Esophagus squamous epithelium (tissue), 5 donors: ENCODE data around the gene CMTR1. TPM values are rescaled to one million over a fixed set of nuclear protein-coding genes. Genes with fewer than 3 reads are reported as not detected.

Experiments used
- DNase-seq: peaks from one replicate; lab custom pipeline; 2025; lab: John Stamatoyannopoulos, UW
- H3K27ac ChIP-seq, 4 donors: fragments of 200-600 bp; sonication (generic); one replicate each; pipeline ENCODE4 v1.5.1; 2016 to 2019; ENCODE audit warnings: mild to moderate bottlenecking in 1 of 4
- H3K27me3 ChIP-seq, 4 donors: fragments of 200-600 bp; sonication (generic); 1 replicate in 3 of 4; 2 replicates in 1 of 4; pipeline versions ENCODE4 v1.5.1 to v1.6.0; 2017 to 2021; ENCODE audit warnings: antibody characterized with exemption in 1 of 4
- H3K36me3 ChIP-seq, 3 donors: fragments of 200-600 bp; sonication (generic); one replicate each; pipeline ENCODE4 v1.5.1; 2016 to 2019
- H3K4me1 ChIP-seq, 3 donors: fragments of 200-600 bp; sonication (generic); one replicate each; pipeline ENCODE4 v1.5.1; 2017 to 2019
- H3K4me3 ChIP-seq, 4 donors: fragments of 200-600 bp; sonication (generic); 1 replicate in 3 of 4; 2 replicates in 1 of 4; pipeline ENCODE4 v1.5.1; 2016 to 2019; ENCODE audit warnings: mild to moderate bottlenecking in 2 of 4, moderate library complexity in 1 of 4
- H3K9me3 ChIP-seq, 3 donors: fragments of 200-600 bp; sonication (generic); one replicate each; pipeline ENCODE4 v1.5.1; 2016 to 2019
- POLR2A ChIP-seq, 4 donors: fragments of 450-650 bp; IDR thresholded peaks; one replicate each; pipeline ENCODE4 v1.6.1; 2017; ENCODE audit warnings: antibody characterized with exemption in 4 of 4, mild to moderate bottlenecking in 4 of 4, moderate library complexity in 3 of 4
- WGBS, 2 donors: methylation state at CpG; one replicate each; pipeline ENCODE4 v1.1.5; 2018; 5-methylcytosine and 5-hydroxymethylcytosine counted together
- intact Hi-C: fragments of 100-400 bp; cut with DNase I; formaldehyde crosslinking; loops from one replicate; pipeline ENCODE4 v1.15.0; 2022
- total RNA-seq, 4 donors: library from RNA; depleted of rRNA; stranded (reverse); fragments of >200 nt; gene quantifications; one replicate each; pipeline ENCODE4 v1.1.0, GENCODE V29; 2016
- TF ChIP-seq, protein P1 (sequence below), 6 experiments: fragments of 450-650 bp in 4 of 6; fragments of 200-600 bp in 2 of 6; sonication (generic) in 2 of 6; IDR thresholded peaks; one replicate each; pipeline ENCODE4 v1.5.1; 2016 to 2019; ENCODE audit warnings: antibody characterized with exemption in 6 of 6, mild to moderate bottlenecking in 4 of 6, moderate library complexity in 4 of 6
- donor health status: DM: yes; HTN: yes; CAD: no.

Gene CMTR1
- total RNA-seq, 4 donors from 2014 or later, result 15.2 to 30.5 (median 20.5) TPM

GRCh38 chr6:37525460-37526357 lies 92.7 kb downstream of the CMTR1 start:
- H3K36me3 ChIP-seq, result no peaks in the 10 kb centered on the region
- peaks cover 0 to 70% (median 0%) of the 10 kb centered on the region in 4 donors for H3K27me3 ChIP-seq
- H3K4me1 ChIP-seq, result peaks cover 4 to 11% (median 7%) of the 10 kb centered on the region in 3 donors
- no peaks in the 10 kb centered on the region for H3K9me3 ChIP-seq
- TF ChIP-seq, protein P1, sequence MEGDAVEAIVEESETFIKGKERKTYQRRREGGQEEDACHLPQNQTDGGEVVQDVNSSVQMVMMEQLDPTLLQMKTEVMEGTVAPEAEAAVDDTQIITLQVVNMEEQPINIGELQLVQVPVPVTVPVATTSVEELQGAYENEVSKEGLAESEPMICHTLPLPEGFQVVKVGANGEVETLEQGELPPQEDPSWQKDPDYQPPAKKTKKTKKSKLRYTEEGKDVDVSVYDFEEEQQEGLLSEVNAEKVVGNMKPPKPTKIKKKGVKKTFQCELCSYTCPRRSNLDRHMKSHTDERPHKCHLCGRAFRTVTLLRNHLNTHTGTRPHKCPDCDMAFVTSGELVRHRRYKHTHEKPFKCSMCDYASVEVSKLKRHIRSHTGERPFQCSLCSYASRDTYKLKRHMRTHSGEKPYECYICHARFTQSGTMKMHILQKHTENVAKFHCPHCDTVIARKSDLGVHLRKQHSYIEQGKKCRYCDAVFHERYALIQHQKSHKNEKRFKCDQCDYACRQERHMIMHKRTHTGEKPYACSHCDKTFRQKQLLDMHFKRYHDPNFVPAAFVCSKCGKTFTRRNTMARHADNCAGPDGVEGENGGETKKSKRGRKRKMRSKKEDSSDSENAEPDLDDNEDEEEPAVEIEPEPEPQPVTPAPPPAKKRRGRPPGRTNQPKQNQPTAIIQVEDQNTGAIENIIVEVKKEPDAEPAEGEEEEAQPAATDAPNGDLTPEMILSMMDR (IDR thresholded peaks at IDR 0.05), result no peak
- no peak for TF ChIP-seq POLR2A (IDR thresholded peaks at IDR 0.05)
- intact Hi-C loops, result no loop called here
- no peak overlapping the region for H3K27ac ChIP-seq
- DNase-seq, result no peak
- WGBS, 2 donors, result 55 to 70% methylated on average over 10 to 11 of the region's 12 CpGs
- no peak overlapping the region for H3K4me3 ChIP-seq

DNA sequence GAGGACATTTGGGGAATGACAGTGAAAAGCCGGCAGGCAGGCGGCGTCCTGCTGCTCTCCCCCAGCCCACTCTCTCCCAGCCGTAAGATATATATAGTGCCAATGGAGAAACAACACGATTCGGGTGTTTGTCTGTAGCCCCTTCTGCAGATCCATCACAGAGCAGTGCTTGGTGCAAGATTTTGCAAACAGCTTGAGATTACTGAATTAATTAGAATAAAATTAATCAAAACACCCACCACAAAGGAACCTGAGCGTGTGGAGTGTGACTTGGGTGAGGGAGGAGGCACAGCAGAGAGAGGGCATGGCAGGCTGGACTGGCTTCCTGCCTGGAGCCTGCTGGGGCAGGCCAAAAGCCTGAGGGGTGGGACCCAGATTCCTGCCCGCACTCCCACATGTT lies 95.5 kb downstream of the CMTR1 start:
- Histone ChIP-seq H3K36me3 (no peaks in the 10 kb centered on the region), H3K27me3 (peaks cover 0 to 78% (median 0%) of the 10 kb centered on the region in 4 donors), H3K9me3 (no peaks in the 10 kb centered on the region), H3K4me1 (peaks cover 4 to 11% (median 7%) of the 10 kb centered on the region in 3 donors), H3K4me3 (no peak overlapping the region), H3K27ac (no peak overlapping the region)
- TF ChIP-seq, protein P1 (IDR thresholded peaks at IDR 0.05), result no peak
- no peak for TF ChIP-seq POLR2A (IDR thresholded peaks at IDR 0.05)
- 18 to 47% methylated on average over 7 to 8 of the region's 8 CpGs for WGBS, 2 donors
- intact Hi-C loops, result no loop called here
- DNase-seq, result no peak

- no peak overlapping the region for H3K4me3 ChIP-seq
- no peaks in the 10 kb centered on the region for H3K9me3 ChIP-seq
- H3K4me1 ChIP-seq, result peaks cover 4 to 14% (median 8%) of the 10 kb centered on the region in 3 donors
- WGBS, 2 donors, result 41 to 47% methylated on average over 4 to 5 of the region's 5 CpGs
- peaks cover 0 to 96% (median 3%) of the 10 kb centered on the region in 4 donors for H3K27me3 ChIP-seq
- DNase-seq, result no peak
- H3K36me3 ChIP-seq, result no peaks in the 10 kb centered on the region
- no peak overlapping the region for H3K27ac ChIP-seq
- intact Hi-C loops, result no loop called here
- TF ChIP-seq, protein P1 (IDR thresholded peaks at IDR 0.05), result no peak
- TF ChIP-seq POLR2A (IDR thresholded peaks at IDR 0.05), result no peak
These were observed 97.3 kb downstream of the CMTR1 start for GRCh38 chr6:37530297-37530696.

DNA sequence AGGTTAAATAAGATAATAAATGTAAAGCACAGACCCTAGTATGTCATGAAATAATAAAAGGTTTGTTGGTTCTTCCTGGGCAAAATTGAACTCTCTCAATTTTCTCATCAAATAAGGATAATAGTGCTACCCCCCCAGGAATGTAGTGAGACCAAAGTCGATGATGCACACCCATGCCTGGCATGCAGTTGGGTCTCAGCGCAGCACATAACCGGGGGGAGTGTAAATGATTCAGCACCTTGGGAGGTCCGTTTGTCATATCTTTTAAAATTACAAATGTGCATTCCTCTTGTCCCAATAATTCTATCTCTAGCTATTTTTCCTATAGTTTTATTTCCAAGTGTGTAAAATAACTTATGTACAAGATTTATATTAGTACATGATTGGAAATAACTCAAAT lies 98.0 kb downstream of the CMTR1 start:
- DNase-seq, result no peak
- Histone ChIP-seq H3K9me3 (no peaks in the 10 kb centered on the region), H3K4me3 (no peak overlapping the region), H3K36me3 (no peaks in the 10 kb centered on the region), H3K27me3 (peaks cover 0 to 98% (median 3%) of the 10 kb centered on the region in 4 donors), H3K27ac (no peak overlapping the region), H3K4me1 (peaks cover 10 to 21% (median 15%) of the 10 kb centered on the region in 3 donors)
- intact Hi-C loops, result no loop called here
- 84 to 85% methylated on average over 4 of the region's 4 CpGs for WGBS, 2 donors
- TF ChIP-seq, protein P1 (IDR thresholded peaks at IDR 0.05), result no peak
- TF ChIP-seq POLR2A (IDR thresholded peaks at IDR 0.05), result no peak

Other genes starting within 250 kb of the CMTR1 start
- 10 to 100 TPM in 3 of 4 donors, 1 to 10 TPM in 1; 8.7 to 13.2 (median 10.4) TPM for gene TBC1D22B, start 175.4 kb upstream of the CMTR1 start, total RNA-seq
- gene TMEM217, start 175.1 kb upstream of the CMTR1 start, total RNA-seq, result 1 to 10 TPM; 1.4 to 4.7 (median 2.0) TPM
- gene RNF8, start 79.2 kb upstream of the CMTR1 start, total RNA-seq, result 10 to 100 TPM; 17.2 to 24.0 (median 19.7) TPM
- gene CCDC167, start 66.7 kb downstream of the CMTR1 start, total RNA-seq, result 10 to 100 TPM; 16.4 to 77.8 (median 41.6) TPM